Large intestine (tissue), 3 donors: ENCODE data around the gene FOLR1. TPM values are rescaled to one million over a fixed set of nuclear protein-coding genes. Genes with fewer than 3 reads are reported as not detected.
"Not testable (repeated sequence)": the region's sequence is repeated elsewhere in the genome, so short reads cannot be mapped to it uniquely, and the experiment has no call there.

Experiments used
- DNase-seq, 2 donors: peaks; one replicate each; pipeline versions ENCODE4 v3.0.0 to v3.0.0-alpha.2; 2013
- H3K27ac ChIP-seq: one replicate; pipeline ENCODE4 v1.5.1; 2013; ENCODE audit warnings: low read length
- H3K27me3 ChIP-seq: 2 replicates; pipeline ENCODE4 v1.6.1; 2013; ENCODE audit warnings: low read length; ENCODE audit not compliant: control insufficient read depth, insufficient read depth
- H3K36me3 ChIP-seq: 2 replicates; pipeline ENCODE4 v1.6.1; 2013; ENCODE audit warnings: low read length; ENCODE audit not compliant: control insufficient read depth, insufficient read depth
- H3K4me1 ChIP-seq: one replicate; pipeline ENCODE4 v1.6.1; 2013; ENCODE audit warnings: low read length; ENCODE audit not compliant: control insufficient read depth, insufficient read depth
- H3K4me3 ChIP-seq: one replicate; pipeline ENCODE4 v1.5.1; 2013; ENCODE audit warnings: low read length
- H3K9me3 ChIP-seq: one replicate; pipeline ENCODE4 v1.6.1; 2013; ENCODE audit warnings: mild to moderate bottlenecking, low read depth, low read length, moderate library complexity; ENCODE audit not compliant: control insufficient read depth
- WGBS: methylation state at CpG from one replicate; pipeline ENCODE4 v1.1.5; 2013; ENCODE audit warnings: low lambda C conversion rate; ENCODE audit not compliant: insufficient coverage; 5-methylcytosine and 5-hydroxymethylcytosine counted together
- polyA plus RNA-seq: library from polyadenylated mRNA; unstranded; fragments of 120-200 nt; gene quantifications from one replicate; pipeline ENCODE4 v1.2.1, GENCODE V29; 2013

The FOLR1 gene
- polyA plus RNA-seq, 1 donor = 1.9 TPM

GRCh38 chr11:72206794-72207193, 14.9 kb downstream of the FOLR1 start:
- H3K27ac ChIP-seq, H3K4me1 ChIP-seq, H3K27me3 ChIP-seq, H3K4me3 ChIP-seq, H3K9me3 ChIP-seq, H3K36me3 ChIP-seq, DNase-seq: not testable (repeated sequence)
- WGBS = no CpG with 5 or more reads among the region's 2 CpGs

GRCh38 chr11:72208281-72208680, 16.3 kb downstream of the FOLR1 start:
- Histone ChIP-seq H3K4me1 (no peaks in the 10 kb centered on the region), H3K4me3 (no peak overlapping the region), H3K9me3 (peaks cover 3% of the 10 kb centered on the region), H3K27me3 (no peaks in the 10 kb centered on the region), H3K36me3 (no peaks in the 10 kb centered on the region), H3K27ac (no peak overlapping the region)
- WGBS = no CpG with 5 or more reads among the region's 3 CpGs
- DNase-seq = no peak

GRCh38 chr11:72209101-72209500, 17.2 kb downstream of the FOLR1 start:
- H3K4me1 ChIP-seq = no peaks in the 10 kb centered on the region
- no peaks in the 10 kb centered on the region for H3K27me3 ChIP-seq
- no CpG with 5 or more reads among the region's 4 CpGs for WGBS
- H3K4me3 ChIP-seq = no peak overlapping the region
- no peak overlapping the region for H3K27ac ChIP-seq
- H3K36me3 ChIP-seq = no peaks in the 10 kb centered on the region
- H3K9me3 ChIP-seq = peaks cover 3% of the 10 kb centered on the region
- DNase-seq = no peak

GRCh38 chr11:72216638-72217037, 24.7 kb downstream of the FOLR1 start, which contains the start of gene FOLR2:
FOLR2 (plus strand) TSS chr11:72216794; CDS start chr11:72218585, 1,791 bp downstream.
- no peak for DNase-seq
- Histone ChIP-seq H3K36me3 (no peaks in the 10 kb centered on the region), H3K27ac (no peak within 1 kb of the TSS), H3K9me3 (no peaks in the 10 kb centered on the region), H3K27me3 (peaks cover 8% of the 10 kb centered on the region), H3K4me3 (no peak within 1 kb of the TSS), H3K4me1 (no peaks in the 10 kb centered on the region)
- no CpG with 5 or more reads among the region's 6 CpGs for WGBS

GRCh38 chr11:72217841-72218240, 25.9 kb downstream of the FOLR1 start:
- Histone ChIP-seq H3K4me3 (no peak overlapping the region), H3K9me3 (no peaks in the 10 kb centered on the region), H3K4me1 (peaks cover 9% of the 10 kb centered on the region), H3K36me3 (no peaks in the 10 kb centered on the region), H3K27ac (no peak overlapping the region), H3K27me3 (peaks cover 8% of the 10 kb centered on the region)
- no peak for DNase-seq
- WGBS = no CpG with 5 or more reads among the region's 2 CpGs

- Histone ChIP-seq H3K36me3 (no peaks in the 10 kb centered on the region), H3K27me3 (peaks cover 8% of the 10 kb centered on the region), H3K4me1 (peaks cover 9% of the 10 kb centered on the region), H3K9me3 (no peaks in the 10 kb centered on the region), H3K4me3 (no peak overlapping the region), H3K27ac (no peak overlapping the region)
- no CpG with 5 or more reads among the region's 5 CpGs for WGBS
- no peak for DNase-seq
Observed at GRCh38 chr11:72218251-72218745, 26.4 kb downstream of the FOLR1 start.

GRCh38 chr11:72220696-72221363, 28.9 kb downstream of the FOLR1 start:
- no peak overlapping the region for H3K4me3 ChIP-seq
- H3K9me3 ChIP-seq = no peaks in the 10 kb centered on the region
- no peak overlapping the region for H3K27ac ChIP-seq
- peaks cover 8% of the 10 kb centered on the region for H3K27me3 ChIP-seq
- no peaks in the 10 kb centered on the region for H3K36me3 ChIP-seq
- peaks cover 16% of the 10 kb centered on the region for H3K4me1 ChIP-seq
- 90% methylated on average over 2 of the region's 10 CpGs for WGBS
- DNase-seq = no peak

GRCh38 chr11:72221386-72222075, 29.6 kb downstream of the FOLR1 start:
- Histone ChIP-seq H3K36me3 (peaks cover 2% of the 10 kb centered on the region), H3K27me3 (peaks cover 8% of the 10 kb centered on the region), H3K4me3 (no peak overlapping the region), H3K27ac (no peak overlapping the region), H3K9me3 (no peaks in the 10 kb centered on the region), H3K4me1 (peaks cover 21% of the 10 kb centered on the region)
- no peak for DNase-seq
- no CpG with 5 or more reads among the region's 7 CpGs for WGBS

- peaks cover 21% of the 10 kb centered on the region for H3K4me1 ChIP-seq
- peaks cover 7% of the 10 kb centered on the region for H3K36me3 ChIP-seq
- no peaks in the 10 kb centered on the region for H3K9me3 ChIP-seq
- peaks cover 5% of the 10 kb centered on the region for H3K27me3 ChIP-seq
- DNase-seq = peak in 1 of 2 donors; percentile 38
- H3K27ac ChIP-seq = peak overlapping the region; percentile 99
- WGBS = 29% methylated on average over 2 of the region's 6 CpGs
- peak overlapping the region; percentile 91 for H3K4me3 ChIP-seq
Observed at GRCh38 chr11:72222106-72222891, 30.4 kb downstream of the FOLR1 start.

- Histone ChIP-seq H3K9me3 (no peaks in the 10 kb centered on the region), H3K36me3 (peaks cover 13% of the 10 kb centered on the region), H3K27ac (peak overlapping the region; percentile 99), H3K4me3 (peak overlapping the region; percentile 91), H3K4me1 (peaks cover 21% of the 10 kb centered on the region), H3K27me3 (peaks cover 4% of the 10 kb centered on the region)
- DNase-seq = peak; percentile 91 to 97
- no CpG with 5 or more reads among the region's 47 CpGs for WGBS
Observed at GRCh38 chr11:72222907-72223614, 31.1 kb downstream of the FOLR1 start.
